Natural killer cell (primary cell): Measurements from ENCODE around the gene WDR46. TPM values are rescaled to one million over a fixed set of nuclear protein-coding genes. Genes with fewer than 3 reads are reported as not detected.
"Not testable (repeated sequence)": the region's sequence is repeated elsewhere in the genome, so short reads cannot be mapped to it uniquely, and the experiment has no call there.

ENCODE experiments used
- ATAC-seq, 3 donors: fragments of 150-1000 bp in 2 of 3; fragments of 200-7000 bp in 1 of 3; cut with Tn5 transposase; 1 replicate in 1 of 3; 2 replicates in 2 of 3; pipeline ENCODE4 v1.10.0; 2021; ENCODE audit warnings: mild to moderate bottlenecking in 2 of 3, moderate library complexity in 2 of 3
- DNase-seq, 2 donors: peaks; one replicate each; pipeline versions ENCODE4 v3.0.0 to v3.0.0-alpha.2; 2013 to 2021; ENCODE audit warnings: mixed read lengths in 1 of 2
- H3K27ac ChIP-seq: one replicate; pipeline ENCODE4 v1.5.1; 2013; ENCODE audit warnings: mild to moderate bottlenecking, low read length
- H3K27me3 ChIP-seq: one replicate; pipeline ENCODE4 v1.6.1; 2013; ENCODE audit warnings: low read length; ENCODE audit not compliant: control insufficient read depth, insufficient read depth
- H3K36me3 ChIP-seq: one replicate; pipeline ENCODE4 v1.6.1; 2013; ENCODE audit warnings: low read length; ENCODE audit not compliant: control insufficient read depth, insufficient read depth
- H3K4me1 ChIP-seq: one replicate; pipeline ENCODE4 v1.6.1; 2013; ENCODE audit warnings: low read length; ENCODE audit not compliant: control insufficient read depth, insufficient read depth
- H3K4me3 ChIP-seq: one replicate; pipeline ENCODE4 v1.5.1; 2013; ENCODE audit warnings: low read length
- H3K9me3 ChIP-seq: one replicate; pipeline ENCODE4 v1.6.1; 2013; ENCODE audit warnings: low read length; ENCODE audit not compliant: control insufficient read depth, insufficient read depth
- H3K27ac Mint-ChIP-seq, 2 donors: one replicate each; pipeline ENCODE4 v1.8.0; 2022; ENCODE audit warnings: mild to moderate bottlenecking in 2 of 2, mixed read lengths in 2 of 2, moderate library complexity in 1 of 2
- H3K27me3 Mint-ChIP-seq, 2 donors: one replicate each; pipeline ENCODE4 v1.8.0; 2022; ENCODE audit warnings: low read depth in 2 of 2, mixed read lengths in 2 of 2
- H3K36me3 Mint-ChIP-seq: one replicate; pipeline ENCODE4 v1.8.0; 2022; ENCODE audit warnings: mixed read lengths
- H3K4me1 Mint-ChIP-seq, 2 donors: one replicate each; pipeline ENCODE4 v1.8.0; 2022; ENCODE audit warnings: mixed read lengths in 2 of 2
- H3K4me3 Mint-ChIP-seq: one replicate; pipeline ENCODE4 v1.8.0; 2022; ENCODE audit warnings: mild to moderate bottlenecking, moderate library complexity, mixed read lengths
- H3K9me3 Mint-ChIP-seq, 2 donors: one replicate each; pipeline ENCODE4 v1.8.0; 2022; ENCODE audit warnings: mixed read lengths in 2 of 2
- CTCF ChIP-seq: fragments of 200-600 bp; IDR thresholded peaks from one replicate; pipeline ENCODE4 v1.8.0; 2022; ENCODE audit warnings: antibody characterized with exemption
- WGBS: methylation state at CpG from one replicate; pipeline ENCODE4 v1.1.7; 2013; ENCODE audit warnings: missing lambda C conversion rate; ENCODE audit not compliant: insufficient coverage; 5-methylcytosine and 5-hydroxymethylcytosine counted together
- intact Hi-C: fragments of 100-400 bp; cut with micrococcal nuclease; formaldehyde crosslinking; loops from one replicate; pipeline ENCODE4 v1.14.2; 2022
- total RNA-seq, 4 donors: library from RNA; stranded (reverse); fragments of 120-200 nt in 1 of 4; gene quantifications; one replicate each; pipeline versions ENCODE4 v1.2.3 to v1.2.4, GENCODE V29; 2013 to 2022

The WDR46 gene
- total RNA-seq, 3 donors from 2014 or later (not counting 1 experiment from before 2014, with no cell fraction given), result 33.6 to 56.3 (median 47.0) TPM

DNA sequence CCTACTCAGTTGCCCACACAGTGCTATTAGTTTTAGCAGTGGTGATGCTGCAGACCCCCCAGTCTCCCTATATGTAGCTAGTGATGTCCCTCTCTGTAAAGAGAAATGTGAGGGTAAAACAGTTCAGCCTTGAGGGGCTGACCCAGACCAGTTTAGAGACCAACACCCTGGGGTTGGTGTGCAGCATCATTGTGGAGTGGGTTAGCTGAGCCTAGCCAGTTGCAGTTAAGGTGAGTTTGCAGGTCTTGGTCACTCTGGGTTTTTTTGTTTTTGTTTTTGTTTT, 12.5 kb downstream of the WDR46 start:
- no peak for ATAC-seq
- Mint-ChIP-seq H3K4me1 (peaks cover 53 to 75% of the 10 kb centered on the region in 2 donors), H3K9me3 (no peaks in the 10 kb centered on the region), H3K27ac (peak overlapping the region; percentile 90 to 91), H3K4me3 (peak overlapping the region; percentile 94), H3K27me3 (no peaks in the 10 kb centered on the region), H3K36me3 (peaks cover 7% of the 10 kb centered on the region)
- peak overlapping the region; percentile 90 for H3K27ac ChIP-seq
- no peaks in the 10 kb centered on the region for H3K9me3 ChIP-seq
- H3K4me1 ChIP-seq, result peaks cover 65% of the 10 kb centered on the region
- peak overlapping the region; percentile 82 for H3K4me3 ChIP-seq
- intact Hi-C loops, result loop anchor here (2.0 kb wide), 1 partner anchor 68 kb away; no protein-coding TSS in a partner anchor
- no peaks in the 10 kb centered on the region for H3K27me3 ChIP-seq
- no peak for TF ChIP-seq CTCF
- H3K36me3 ChIP-seq, result peaks cover 43% of the 10 kb centered on the region
- no peak for DNase-seq

- Mint-ChIP-seq H3K27ac (peak overlapping the region; percentile 90 to 91), H3K4me3 (peak overlapping the region; percentile 94), H3K4me1 (peaks cover 59 to 76% of the 10 kb centered on the region in 2 donors)
- Histone ChIP-seq H3K4me1 (peaks cover 68% of the 10 kb centered on the region), H3K27ac (peak overlapping the region; percentile 90), H3K36me3 (peaks cover 43% of the 10 kb centered on the region)
- WGBS, result 75% methylated on average over 8 of the region's 16 CpGs
- H3K27me3 ChIP-seq, H3K9me3 Mint-ChIP-seq, H3K9me3 ChIP-seq, H3K27me3 Mint-ChIP-seq, H3K4me3 ChIP-seq, ATAC-seq, DNase-seq, H3K36me3 Mint-ChIP-seq: not testable (repeated sequence)
- intact Hi-C loops, result loop anchor here (2.0 kb wide), 1 partner anchor 69 kb away; no protein-coding TSS in a partner anchor
These were observed 13.1 kb downstream of the WDR46 start for GRCh38 chr6:33275795-33276580.

DNA sequence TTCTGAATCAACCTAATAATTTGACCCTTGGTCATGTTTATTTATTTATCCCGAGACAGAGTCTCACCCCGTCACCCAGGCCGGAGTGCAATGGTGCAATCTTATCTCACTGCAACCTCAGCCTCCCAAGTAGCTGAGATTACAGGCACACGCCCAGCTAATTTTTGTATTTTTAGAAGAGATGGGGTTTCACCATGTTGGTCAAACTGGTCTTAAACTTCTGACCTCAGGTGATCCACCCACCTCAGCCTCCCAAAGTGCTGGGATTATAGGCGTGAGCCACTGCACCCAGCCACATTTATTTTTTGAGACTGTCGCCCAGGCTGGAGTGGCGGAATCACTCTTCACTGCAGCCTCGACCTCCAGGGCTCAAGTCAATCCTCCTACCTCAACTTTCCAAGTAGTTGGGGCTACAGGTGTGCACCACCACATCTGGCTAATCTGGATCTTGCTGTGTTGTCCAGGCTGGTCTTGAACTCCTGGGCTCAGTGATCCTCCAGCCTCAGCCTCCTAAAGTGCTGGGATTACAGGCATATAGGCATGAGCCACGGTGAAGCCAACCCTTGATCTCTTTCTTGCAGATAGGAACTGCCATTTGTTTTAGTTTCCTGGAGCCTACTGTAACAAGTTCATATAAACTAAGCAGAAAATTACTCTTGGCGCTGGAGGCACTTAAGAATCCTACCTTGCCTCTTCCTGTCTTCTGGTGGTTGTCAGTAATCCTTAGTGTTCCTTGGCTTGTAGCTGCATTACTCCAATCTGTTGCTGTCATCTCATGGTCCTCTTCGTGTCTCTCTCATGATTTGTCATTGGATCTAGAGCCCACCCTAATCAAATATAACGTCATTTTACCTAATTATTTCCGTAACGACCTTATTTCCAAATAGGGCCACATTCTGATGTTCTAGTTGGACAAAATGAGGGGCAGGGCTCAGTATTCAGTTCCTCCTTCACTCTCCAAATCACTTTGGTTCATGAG, 14.8 kb downstream of the WDR46 start:
- Histone ChIP-seq H3K27ac (no peak overlapping the region), H3K4me1 (peaks cover 61% of the 10 kb centered on the region), H3K9me3 (no peaks in the 10 kb centered on the region), H3K4me3 (no peak overlapping the region), H3K27me3 (no peaks in the 10 kb centered on the region), H3K36me3 (peaks cover 42% of the 10 kb centered on the region)
- Mint-ChIP-seq H3K27ac (peak overlapping the region; percentile 91 to 98), H3K27me3 (no peaks in the 10 kb centered on the region), H3K9me3 (no peaks in the 10 kb centered on the region), H3K36me3 (peaks cover 7% of the 10 kb centered on the region), H3K4me3 (peak overlapping the region; percentile 96), H3K4me1 (peaks cover 71 to 79% of the 10 kb centered on the region in 2 donors)
- ATAC-seq, result no peak
- intact Hi-C loops, result loop anchor here (2.0 kb wide), 1 partner anchor 65 kb away; the partner anchor contains the start of gene RING1
- no peak for DNase-seq
- WGBS, result 73% methylated on average over 11 of the region's 14 CpGs
- TF ChIP-seq CTCF, result no peak
